NCI-H524 (cell line): ENCODE measurements around the gene ANO9.
A peak's percentile ranks its signal among the peaks of the same experiment; 100 is the strongest.
"Not testable (repeated sequence)": the region's sequence is repeated elsewhere in the genome, so short reads cannot be mapped to it uniquely, and the experiment has no call there.

Experiments
- DNase-seq, 2 experiments: peaks; one replicate each; lab custom pipeline; 2025; lab: John Stamatoyannopoulos, UW

Gene ANO9

GRCh38 chr11:434496-434895, 7.3 kb downstream of the ANO9 start:
- no peak for DNase-seq

- DNase-seq = no peak
These were observed 8.2 kb downstream of the ANO9 start for GRCh38 chr11:433641-434040.

- no peak for DNase-seq
These were observed 8.7 kb downstream of the ANO9 start for GRCh38 chr11:433111-433510.

GRCh38 chr11:432501-433100, 9.2 kb downstream of the ANO9 start:
- no peak for DNase-seq

- DNase-seq = no peak
These were observed 9.9 kb downstream of the ANO9 start for GRCh38 chr11:431921-432320.

GRCh38 chr11:429931-430456, 11.8 kb downstream of the ANO9 start:
- no peak for DNase-seq

- DNase-seq = no peak
These were observed 12.4 kb downstream of the ANO9 start for GRCh38 chr11:429391-429790.

GRCh38 chr11:428295-428694, 13.5 kb downstream of the ANO9 start:
- DNase-seq = no peak

- DNase-seq = no peak
These were observed 15.0 kb downstream of the ANO9 start for GRCh38 chr11:426851-427250.

GRCh38 chr11:425301-425700, 16.5 kb downstream of the ANO9 start:
- DNase-seq = no peak

GRCh38 chr11:424766-425165, 17.0 kb downstream of the ANO9 start:
- DNase-seq = not testable (repeated sequence)

GRCh38 chr11:424232-424631, 17.6 kb downstream of the ANO9 start:
- DNase-seq = no peak

GRCh38 chr11:422249-422656, 19.6 kb downstream of the ANO9 start:
- peak in 1 of 2 experiments; percentile 32 for DNase-seq

GRCh38 chr11:420911-421321, 20.9 kb downstream of the ANO9 start:
- DNase-seq = no peak

GRCh38 chr11:420054-420910, 21.5 kb downstream of the ANO9 start:
- DNase-seq = no peak

- no peak for DNase-seq
These were observed 22.4 kb downstream of the ANO9 start for GRCh38 chr11:419248-420005.

GRCh38 chr11:418343-419247, 23.2 kb downstream of the ANO9 start:
- no peak for DNase-seq

- DNase-seq = no peak
These were observed 24.0 kb downstream of the ANO9 start for GRCh38 chr11:417652-418342.

GRCh38 chr11:416757-417621, 24.8 kb downstream of the ANO9 start:
- DNase-seq = no peak
